ENCODE results near the gene ZIC4.

DNA sequence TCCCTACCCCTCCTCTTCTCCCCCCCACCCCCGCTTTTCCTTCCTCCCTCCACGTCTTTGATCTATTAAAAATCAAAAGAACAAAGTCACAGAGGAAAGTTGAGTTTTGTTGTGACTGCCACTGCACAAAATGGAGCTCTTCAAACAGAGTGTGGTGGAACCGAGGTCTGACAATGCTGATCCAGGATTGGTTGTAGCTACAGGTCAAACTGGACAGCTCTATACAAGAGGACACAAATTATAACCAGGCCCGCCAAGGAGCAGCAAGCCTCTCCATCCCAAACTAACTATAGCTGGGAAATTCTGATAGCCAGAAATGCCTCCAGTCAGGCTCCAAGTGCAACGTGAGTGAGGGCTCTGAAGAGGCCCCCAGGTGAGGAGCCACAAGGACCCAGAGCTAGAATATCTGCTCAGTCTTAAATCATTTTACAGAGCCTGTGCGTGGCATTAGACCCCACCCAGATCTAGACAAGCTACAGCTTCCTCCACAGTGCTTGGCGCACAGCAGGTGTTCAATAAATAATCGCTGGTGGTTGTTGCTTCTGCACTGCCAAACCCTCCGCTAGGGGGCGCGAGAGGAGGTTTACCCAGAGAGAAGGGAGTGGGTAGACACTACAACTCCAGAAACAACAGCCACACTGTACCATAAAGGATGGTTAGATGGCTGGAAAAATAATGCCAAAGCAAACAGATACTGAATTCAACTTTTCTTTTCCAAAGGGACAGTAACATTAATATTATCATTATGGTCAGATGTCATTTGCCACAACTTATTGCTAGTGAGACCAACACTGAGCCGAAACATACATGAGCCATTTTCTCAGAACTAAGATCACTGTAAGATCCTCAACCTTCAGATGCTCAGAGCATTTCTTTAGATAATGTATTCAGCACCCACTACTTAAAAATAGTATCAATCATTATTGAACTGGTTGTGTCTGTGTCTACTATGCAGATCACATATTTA is 44.6 kb downstream of the ZIC4 start:
- TF ChIP-seq, protein P1, sequence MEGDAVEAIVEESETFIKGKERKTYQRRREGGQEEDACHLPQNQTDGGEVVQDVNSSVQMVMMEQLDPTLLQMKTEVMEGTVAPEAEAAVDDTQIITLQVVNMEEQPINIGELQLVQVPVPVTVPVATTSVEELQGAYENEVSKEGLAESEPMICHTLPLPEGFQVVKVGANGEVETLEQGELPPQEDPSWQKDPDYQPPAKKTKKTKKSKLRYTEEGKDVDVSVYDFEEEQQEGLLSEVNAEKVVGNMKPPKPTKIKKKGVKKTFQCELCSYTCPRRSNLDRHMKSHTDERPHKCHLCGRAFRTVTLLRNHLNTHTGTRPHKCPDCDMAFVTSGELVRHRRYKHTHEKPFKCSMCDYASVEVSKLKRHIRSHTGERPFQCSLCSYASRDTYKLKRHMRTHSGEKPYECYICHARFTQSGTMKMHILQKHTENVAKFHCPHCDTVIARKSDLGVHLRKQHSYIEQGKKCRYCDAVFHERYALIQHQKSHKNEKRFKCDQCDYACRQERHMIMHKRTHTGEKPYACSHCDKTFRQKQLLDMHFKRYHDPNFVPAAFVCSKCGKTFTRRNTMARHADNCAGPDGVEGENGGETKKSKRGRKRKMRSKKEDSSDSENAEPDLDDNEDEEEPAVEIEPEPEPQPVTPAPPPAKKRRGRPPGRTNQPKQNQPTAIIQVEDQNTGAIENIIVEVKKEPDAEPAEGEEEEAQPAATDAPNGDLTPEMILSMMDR (conservative IDR thresholded peaks at IDR 0.05 in 1 of 2, IDR thresholded peaks at IDR 0.05 in 1 of 2; ENCODE audit: low read depth in 1 of 2, low read length in 2 of 2): peak; percentile 45 to 57
- no peak for TF ChIP-seq EZH2 (IDR thresholded peaks at IDR 0.05; ENCODE audit: low read length, missing control alignments)
